SK-N-SH treated with all-trans-retinoic acid at 6 μM for 48 hours (cell line): ENCODE measurements around the gene CNTNAP2.

Experiments
- ATAC-seq: fragments of 200-7000 bp; cut with Tn5 transposase; 3 replicates; pipeline ENCODE4 v1.9.1; 2020; ENCODE audit warnings: mild to moderate bottlenecking, moderate library complexity
- ARNTL ChIP-seq: fragments of 450-650 bp; formaldehyde crosslinking; IDR thresholded peaks from 2 replicates; pipeline ENCODE4 v1.5.0; 2020; ENCODE audit warnings: low read depth, mild to moderate bottlenecking, moderate library complexity, borderline replicate concordance
- BACH2 ChIP-seq: fragments of 250-450 bp; sonication (Bioruptor Pico); IDR thresholded peaks from 2 replicates; pipeline ENCODE4 v1.9.0; 2021; ENCODE audit warnings: mild to moderate bottlenecking, borderline replicate concordance
- CSDC2 ChIP-seq: fragments of 250-450 bp; sonication (Bioruptor Pico); IDR thresholded peaks from 2 replicates; pipeline ENCODE4 v1.5.0; 2020; ENCODE audit warnings: mild to moderate bottlenecking, moderate library complexity
- ESRRG ChIP-seq: fragments of 250-450 bp; sonication (Bioruptor Pico); IDR thresholded peaks from 2 replicates; pipeline ENCODE4 v1.6.1; 2021; ENCODE audit warnings: mild to moderate bottlenecking
- GLIS3 ChIP-seq: fragments of 250-450 bp; sonication (Bioruptor Pico); IDR thresholded peaks from 2 replicates; pipeline ENCODE4 v1.5.0; 2020; ENCODE audit warnings: mild to moderate bottlenecking, moderate library complexity
- ISL1 ChIP-seq: fragments of 250-450 bp; sonication (Bioruptor Pico); IDR thresholded peaks from 2 replicates; pipeline ENCODE4 v2.1.2; 2022; ENCODE audit warnings: mild to moderate bottlenecking, moderate library complexity
- OSR1 ChIP-seq: fragments of 250-450 bp; sonication (Bioruptor Pico); IDR thresholded peaks from 2 replicates; pipeline ENCODE4 v1.8.0; 2022; ENCODE audit warnings: moderate library complexity, mild to moderate bottlenecking, inconsistent platforms
- RARB ChIP-seq: fragments of 250-450 bp; sonication (Bioruptor Pico); IDR thresholded peaks from 2 replicates; pipeline ENCODE4 v1.8.0; 2021; ENCODE audit warnings: mild to moderate bottlenecking, moderate library complexity
- SNAI2 ChIP-seq: fragments of 250-450 bp; sonication (Bioruptor Pico); IDR thresholded peaks from 2 replicates; pipeline ENCODE4 v1.5.0; 2020; ENCODE audit warnings: mild to moderate bottlenecking, moderate library complexity
- TCF4 ChIP-seq: fragments of 250-450 bp; sonication (Bioruptor Pico); IDR thresholded peaks from 2 replicates; pipeline ENCODE4 v1.8.0; 2021; ENCODE audit warnings: mild to moderate bottlenecking, moderate library complexity, borderline replicate concordance
- TOX ChIP-seq: fragments of 250-450 bp; sonication (Bioruptor Pico); IDR thresholded peaks from 2 replicates; pipeline ENCODE4 v1.8.0; 2021; ENCODE audit warnings: mild to moderate bottlenecking, moderate library complexity, borderline replicate concordance
- ZFP3 ChIP-seq: fragments of 250-450 bp; sonication (Bioruptor Pico); IDR thresholded peaks from 2 replicates; pipeline ENCODE4 v1.5.0; 2020; ENCODE audit warnings: mild to moderate bottlenecking, moderate library complexity
- ZFP30 ChIP-seq: fragments of 450-650 bp; formaldehyde crosslinking; IDR thresholded peaks from 2 replicates; pipeline ENCODE4 v1.5.0; 2022; ENCODE audit warnings: mild to moderate bottlenecking, moderate library complexity
- ZNF565 ChIP-seq: fragments of 450-650 bp; formaldehyde crosslinking; conservative IDR thresholded peaks from 2 replicates; pipeline ENCODE4 v1.5.0; 2020; ENCODE audit warnings: low read depth, mild to moderate bottlenecking, moderate library complexity
- ZNF8 ChIP-seq: fragments of 450-650 bp; formaldehyde crosslinking; IDR thresholded peaks from 2 replicates; pipeline ENCODE4 v1.5.0; 2020; ENCODE audit warnings: mild to moderate bottlenecking, moderate library complexity
- TF ChIP-seq, protein P1 (sequence below): fragments of 250-450 bp; sonication (Bioruptor Pico); IDR thresholded peaks from 2 replicates; pipeline ENCODE4 v1.8.0; 2021; ENCODE audit warnings: low read depth, mild to moderate bottlenecking, moderate library complexity, borderline replicate concordance
- TF ChIP-seq, protein P2 (sequence below): fragments of 250-450 bp; sonication (Bioruptor Pico); IDR thresholded peaks from 2 replicates; pipeline ENCODE4 v1.5.1; 2020; ENCODE audit warnings: low read depth, mild to moderate bottlenecking, moderate library complexity
- TF ChIP-seq, protein P3 (sequence below): fragments of 250-450 bp; sonication (Bioruptor Pico); IDR thresholded peaks from 2 replicates; pipeline ENCODE4 v1.8.0; 2020; ENCODE audit warnings: mild to moderate bottlenecking, moderate library complexity, borderline replicate concordance
- TF ChIP-seq, protein P4 (sequence below): fragments of 250-450 bp; sonication (Bioruptor Pico); IDR thresholded peaks from 2 replicates; pipeline ENCODE4 v1.5.0; 2020; ENCODE audit warnings: mild to moderate bottlenecking, moderate library complexity

The CNTNAP2 gene

DNA sequence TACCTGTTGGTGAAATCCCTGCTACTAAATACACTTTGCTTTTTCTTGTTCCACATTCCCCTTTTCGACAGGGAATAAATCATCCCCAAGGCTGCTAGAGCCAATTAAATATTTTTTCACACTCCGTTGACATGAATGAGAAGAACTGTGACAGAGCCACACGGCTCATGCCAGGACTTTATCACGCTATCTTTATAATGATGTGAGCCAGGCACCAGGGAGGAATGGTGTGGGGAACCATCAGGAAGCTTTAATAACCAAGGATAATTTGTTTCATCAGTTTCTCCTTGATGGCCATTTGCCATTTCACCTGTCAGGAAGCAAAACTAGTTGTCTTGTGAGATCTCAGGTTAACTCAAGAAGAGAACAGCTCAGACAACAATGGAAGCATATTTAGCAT, 2280.9 kb downstream of the CNTNAP2 start:
- TF ChIP-seq TOX (no peak), ARNTL (CRISPR knock-in tag) (no peak)
- ATAC-seq, result no peak

DNA sequence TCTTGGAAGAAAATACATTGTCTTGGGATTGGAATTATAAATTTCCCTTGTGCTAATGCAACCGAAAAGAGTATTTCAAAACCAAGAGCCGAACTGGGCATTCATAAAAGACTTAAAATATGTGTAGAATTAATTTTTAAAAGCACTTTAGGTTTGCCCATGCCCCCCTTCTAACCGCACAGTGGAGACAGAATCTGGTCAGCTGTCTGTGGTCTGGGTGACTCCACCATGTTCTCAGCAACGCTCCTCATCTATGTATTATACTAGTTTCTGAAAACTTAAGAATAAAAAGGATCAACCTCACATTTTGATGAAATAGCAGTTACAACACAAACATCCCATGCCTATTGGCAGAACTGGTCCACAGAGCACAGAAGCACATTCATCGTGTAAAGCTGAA, 2281.4 kb downstream of the CNTNAP2 start:
- TF ChIP-seq ZNF565, result no peak
- no peak for TF ChIP-seq TOX
- TF ChIP-seq RARB (CRISPR knock-in tag), result no peak
- TF ChIP-seq, protein P1, sequence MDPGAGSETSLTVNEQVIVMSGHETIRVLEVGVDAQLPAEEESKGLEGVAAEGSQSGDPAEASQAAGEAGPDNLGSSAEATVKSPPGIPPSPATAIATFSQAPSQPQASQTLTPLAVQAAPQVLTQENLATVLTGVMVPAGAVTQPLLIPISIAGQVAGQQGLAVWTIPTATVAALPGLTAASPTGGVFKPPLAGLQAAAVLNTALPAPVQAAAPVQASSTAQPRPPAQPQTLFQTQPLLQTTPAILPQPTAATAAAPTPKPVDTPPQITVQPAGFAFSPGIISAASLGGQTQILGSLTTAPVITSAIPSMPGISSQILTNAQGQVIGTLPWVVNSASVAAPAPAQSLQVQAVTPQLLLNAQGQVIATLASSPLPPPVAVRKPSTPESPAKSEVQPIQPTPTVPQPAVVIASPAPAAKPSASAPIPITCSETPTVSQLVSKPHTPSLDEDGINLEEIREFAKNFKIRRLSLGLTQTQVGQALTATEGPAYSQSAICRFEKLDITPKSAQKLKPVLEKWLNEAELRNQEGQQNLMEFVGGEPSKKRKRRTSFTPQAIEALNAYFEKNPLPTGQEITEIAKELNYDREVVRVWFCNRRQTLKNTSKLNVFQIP (CRISPR knock-in tag), result no peak
- TF ChIP-seq GLIS3 (CRISPR knock-in tag), result no peak
- no peak for TF ChIP-seq CSDC2 (CRISPR knock-in tag)
- TF ChIP-seq SNAI2, result no peak
- TF ChIP-seq ARNTL (CRISPR knock-in tag), result no peak
- ATAC-seq, result no peak

DNA sequence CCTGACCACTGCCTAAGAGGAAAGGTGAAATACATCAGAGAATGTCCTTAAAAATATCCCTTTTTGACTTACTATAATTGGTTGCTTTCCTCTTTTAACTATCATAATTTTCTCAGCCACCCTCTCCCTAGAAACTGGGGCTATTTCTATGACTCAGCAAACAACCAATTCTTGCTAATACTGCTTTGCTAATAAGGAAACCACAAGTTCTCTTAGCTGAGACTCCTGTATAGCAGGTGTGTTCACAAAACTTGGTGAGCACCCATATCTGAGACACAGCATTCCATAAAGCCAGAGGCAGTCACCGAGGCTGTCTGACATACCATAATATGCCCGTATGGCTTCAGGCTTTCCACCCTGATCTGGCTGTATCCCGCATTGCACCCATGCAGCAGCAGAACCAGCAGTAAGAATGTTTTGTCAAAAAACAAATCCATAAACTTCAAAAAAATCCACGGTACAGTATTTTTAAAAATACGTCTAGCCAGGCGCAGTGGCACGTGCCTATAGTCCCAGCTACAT, 2282.3 kb downstream of the CNTNAP2 start:
- ATAC-seq, result no peak
- TF ChIP-seq BACH2 (CRISPR knock-in tag) (no peak), SNAI2 (no peak), ZNF8 (CRISPR knock-in tag) (no peak), ESRRG (CRISPR knock-in tag) (no peak)
- TF ChIP-seq, protein P2, sequence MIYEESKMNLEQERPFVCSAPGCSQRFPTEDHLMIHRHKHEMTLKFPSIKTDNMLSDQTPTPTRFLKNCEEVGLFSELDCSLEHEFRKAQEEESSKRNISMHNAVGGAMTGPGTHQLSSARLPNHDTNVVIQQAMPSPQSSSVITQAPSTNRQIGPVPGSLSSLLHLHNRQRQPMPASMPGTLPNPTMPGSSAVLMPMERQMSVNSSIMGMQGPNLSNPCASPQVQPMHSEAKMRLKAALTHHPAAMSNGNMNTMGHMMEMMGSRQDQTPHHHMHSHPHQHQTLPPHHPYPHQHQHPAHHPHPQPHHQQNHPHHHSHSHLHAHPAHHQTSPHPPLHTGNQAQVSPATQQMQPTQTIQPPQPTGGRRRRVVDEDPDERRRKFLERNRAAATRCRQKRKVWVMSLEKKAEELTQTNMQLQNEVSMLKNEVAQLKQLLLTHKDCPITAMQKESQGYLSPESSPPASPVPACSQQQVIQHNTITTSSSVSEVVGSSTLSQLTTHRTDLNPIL (CRISPR knock-in tag), result no peak
- TF ChIP-seq, protein P3, sequence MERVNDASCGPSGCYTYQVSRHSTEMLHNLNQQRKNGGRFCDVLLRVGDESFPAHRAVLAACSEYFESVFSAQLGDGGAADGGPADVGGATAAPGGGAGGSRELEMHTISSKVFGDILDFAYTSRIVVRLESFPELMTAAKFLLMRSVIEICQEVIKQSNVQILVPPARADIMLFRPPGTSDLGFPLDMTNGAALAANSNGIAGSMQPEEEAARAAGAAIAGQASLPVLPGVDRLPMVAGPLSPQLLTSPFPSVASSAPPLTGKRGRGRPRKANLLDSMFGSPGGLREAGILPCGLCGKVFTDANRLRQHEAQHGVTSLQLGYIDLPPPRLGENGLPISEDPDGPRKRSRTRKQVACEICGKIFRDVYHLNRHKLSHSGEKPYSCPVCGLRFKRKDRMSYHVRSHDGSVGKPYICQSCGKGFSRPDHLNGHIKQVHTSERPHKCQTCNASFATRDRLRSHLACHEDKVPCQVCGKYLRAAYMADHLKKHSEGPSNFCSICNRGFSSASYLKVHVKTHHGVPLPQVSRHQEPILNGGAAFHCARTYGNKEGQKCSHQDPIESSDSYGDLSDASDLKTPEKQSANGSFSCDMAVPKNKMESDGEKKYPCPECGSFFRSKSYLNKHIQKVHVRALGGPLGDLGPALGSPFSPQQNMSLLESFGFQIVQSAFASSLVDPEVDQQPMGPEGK (CRISPR knock-in tag), result no peak

DNA sequence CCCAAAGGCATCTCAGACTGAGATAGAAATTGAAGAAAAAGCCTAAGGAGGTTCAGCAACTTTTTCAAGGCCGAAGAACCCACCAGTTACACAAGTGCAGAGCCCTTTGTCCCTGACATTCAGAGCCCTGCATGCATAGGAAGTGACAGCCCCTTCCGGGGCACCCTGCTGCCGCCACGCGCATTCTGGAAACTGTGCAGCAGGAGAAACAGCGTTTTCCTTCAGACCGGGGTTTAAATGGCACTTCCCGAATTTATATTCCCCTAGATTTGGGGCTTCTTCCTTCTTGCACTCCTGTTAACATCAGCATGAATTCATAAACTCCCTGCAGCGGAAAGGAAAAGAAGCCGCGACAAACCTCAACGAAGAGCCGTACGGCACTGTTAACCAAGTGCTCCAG, 2283.5 kb downstream of the CNTNAP2 start:
- ATAC-seq, result no peak
- TF ChIP-seq ISL1 (CRISPR knock-in tag) (no peak), SNAI2 (no peak), ZFP30 (CRISPR knock-in tag) (no peak), TOX (no peak), GLIS3 (CRISPR knock-in tag) (no peak), ARNTL (CRISPR knock-in tag) (no peak), TCF4 (CRISPR knock-in tag) (no peak), ZNF8 (CRISPR knock-in tag) (no peak), ZNF565 (no peak), BACH2 (CRISPR knock-in tag) (no peak), CSDC2 (CRISPR knock-in tag) (no peak), ESRRG (CRISPR knock-in tag) (no peak)
- TF ChIP-seq, protein P1 (CRISPR knock-in tag), result no peak

DNA sequence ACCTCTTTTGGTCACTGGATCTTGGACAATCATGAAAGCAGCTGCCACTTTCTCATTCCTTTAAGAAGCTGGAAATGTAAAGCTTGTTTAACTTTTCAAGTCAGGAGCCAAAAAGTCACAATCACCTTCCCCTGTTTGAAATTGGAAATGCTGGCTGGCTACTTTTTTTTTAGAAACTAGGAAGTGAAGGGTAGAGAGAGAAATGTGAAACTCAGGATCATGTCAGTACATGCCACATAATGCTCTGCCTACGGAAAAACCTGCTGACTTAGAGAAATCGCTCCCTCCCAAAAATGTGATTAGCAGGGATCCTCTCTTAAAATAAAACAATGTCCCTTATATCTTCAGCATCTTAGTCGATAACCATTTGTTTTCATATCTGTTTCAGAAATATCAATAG, 2285.6 kb downstream of the CNTNAP2 start:
- ATAC-seq, result no peak; the same call in 2 of the 3 replicates
- TF ChIP-seq, protein P2 (CRISPR knock-in tag), result no peak
- TF ChIP-seq CSDC2 (CRISPR knock-in tag), result no peak
- TF ChIP-seq TOX, result no peak
- no peak for TF ChIP-seq ZNF8 (CRISPR knock-in tag)
- TF ChIP-seq, protein P4, sequence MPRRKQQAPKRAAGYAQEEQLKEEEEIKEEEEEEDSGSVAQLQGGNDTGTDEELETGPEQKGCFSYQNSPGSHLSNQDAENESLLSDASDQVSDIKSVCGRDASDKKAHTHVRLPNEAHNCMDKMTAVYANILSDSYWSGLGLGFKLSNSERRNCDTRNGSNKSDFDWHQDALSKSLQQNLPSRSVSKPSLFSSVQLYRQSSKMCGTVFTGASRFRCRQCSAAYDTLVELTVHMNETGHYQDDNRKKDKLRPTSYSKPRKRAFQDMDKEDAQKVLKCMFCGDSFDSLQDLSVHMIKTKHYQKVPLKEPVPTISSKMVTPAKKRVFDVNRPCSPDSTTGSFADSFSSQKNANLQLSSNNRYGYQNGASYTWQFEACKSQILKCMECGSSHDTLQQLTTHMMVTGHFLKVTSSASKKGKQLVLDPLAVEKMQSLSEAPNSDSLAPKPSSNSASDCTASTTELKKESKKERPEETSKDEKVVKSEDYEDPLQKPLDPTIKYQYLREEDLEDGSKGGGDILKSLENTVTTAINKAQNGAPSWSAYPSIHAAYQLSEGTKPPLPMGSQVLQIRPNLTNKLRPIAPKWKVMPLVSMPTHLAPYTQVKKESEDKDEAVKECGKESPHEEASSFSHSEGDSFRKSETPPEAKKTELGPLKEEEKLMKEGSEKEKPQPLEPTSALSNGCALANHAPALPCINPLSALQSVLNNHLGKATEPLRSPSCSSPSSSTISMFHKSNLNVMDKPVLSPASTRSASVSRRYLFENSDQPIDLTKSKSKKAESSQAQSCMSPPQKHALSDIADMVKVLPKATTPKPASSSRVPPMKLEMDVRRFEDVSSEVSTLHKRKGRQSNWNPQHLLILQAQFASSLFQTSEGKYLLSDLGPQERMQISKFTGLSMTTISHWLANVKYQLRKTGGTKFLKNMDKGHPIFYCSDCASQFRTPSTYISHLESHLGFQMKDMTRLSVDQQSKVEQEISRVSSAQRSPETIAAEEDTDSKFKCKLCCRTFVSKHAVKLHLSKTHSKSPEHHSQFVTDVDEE (CRISPR knock-in tag), result no peak
- TF ChIP-seq, protein P1 (CRISPR knock-in tag), result no peak
- TF ChIP-seq ESRRG (CRISPR knock-in tag), result no peak
- no peak for TF ChIP-seq ZFP30 (CRISPR knock-in tag)
- no peak for TF ChIP-seq ZFP3 (CRISPR knock-in tag)
- TF ChIP-seq OSR1 (CRISPR knock-in tag), result no peak
- no peak for TF ChIP-seq ARNTL (CRISPR knock-in tag)
